HUES6 (cell line): ENCODE data around the gene ZCCHC14.

Experiments used
- H3K27ac ChIP-seq: 2 replicates; pipeline ENCODE4 v1.7.0; 2013; ENCODE audit warnings: low read depth, mild to moderate bottlenecking, low read length, inconsistent platforms
- H3K27me3 ChIP-seq: 2 replicates; pipeline ENCODE4 v1.6.1; 2013; ENCODE audit warnings: low read length; ENCODE audit not compliant: control insufficient read depth, insufficient read depth
- H3K36me3 ChIP-seq: 2 replicates; pipeline ENCODE4 v1.6.1; 2013; ENCODE audit warnings: low read length; ENCODE audit not compliant: control insufficient read depth, insufficient read depth
- H3K4me1 ChIP-seq: 2 replicates; pipeline ENCODE4 v1.6.1; 2013; ENCODE audit warnings: low read length; ENCODE audit not compliant: control insufficient read depth, insufficient read depth
- H3K4me3 ChIP-seq: 2 replicates; pipeline ENCODE4 v1.5.1; 2013; ENCODE audit warnings: low read depth, low read length
- H3K9ac ChIP-seq: one replicate; pipeline ENCODE4 v1.6.1; 2013; ENCODE audit warnings: mild to moderate bottlenecking, low read length
- H3K9me3 ChIP-seq: 2 replicates; pipeline ENCODE4 v1.6.1; 2013; ENCODE audit warnings: low read depth, low read length; ENCODE audit not compliant: control insufficient read depth, insufficient read depth

ZCCHC14 gene

DNA sequence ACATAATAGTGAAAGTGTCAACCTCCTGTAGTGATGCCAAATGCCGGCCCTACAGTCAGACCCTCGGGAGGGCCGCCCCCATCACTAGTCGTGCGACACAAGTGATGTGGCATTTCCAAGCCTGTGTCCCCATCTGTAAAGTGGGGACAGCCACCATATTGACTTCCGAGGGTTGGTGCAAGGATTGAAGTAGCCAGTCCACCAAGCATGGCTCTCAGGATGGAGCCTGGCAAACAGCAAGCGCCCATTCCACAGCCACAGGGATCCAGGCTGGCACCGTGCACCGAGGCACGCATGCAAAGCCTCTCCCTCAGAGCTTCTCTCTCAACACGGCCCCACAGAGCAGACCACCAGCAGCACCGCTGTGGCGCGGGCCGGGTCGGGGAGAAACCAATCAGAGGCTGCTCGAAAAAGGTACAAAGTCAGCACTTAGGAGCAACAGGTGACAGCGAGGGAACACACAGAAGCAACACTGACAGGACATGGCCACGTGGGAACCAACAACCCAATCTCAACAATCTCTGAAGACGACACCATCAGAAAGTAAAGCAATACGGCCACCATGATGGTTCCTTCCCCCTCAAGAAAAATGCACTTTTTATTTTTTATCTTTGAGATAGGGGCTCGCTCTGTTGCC is 20.6 kb downstream of the ZCCHC14 start:
- Histone ChIP-seq H3K27ac (no peak overlapping the region), H3K27me3 (no peaks in the 10 kb centered on the region), H3K4me1 (peaks cover 19% of the 10 kb centered on the region), H3K36me3 (no peaks in the 10 kb centered on the region), H3K9me3 (no peaks in the 10 kb centered on the region), H3K4me3 (no peak overlapping the region), H3K9ac (no peak overlapping the region)

- Histone ChIP-seq H3K9me3 (no peaks in the 10 kb centered on the region), H3K27me3 (no peaks in the 10 kb centered on the region), H3K4me3 (no peak overlapping the region), H3K36me3 (no peaks in the 10 kb centered on the region), H3K9ac (no peak overlapping the region), H3K4me1 (peaks cover 21% of the 10 kb centered on the region), H3K27ac (no peak overlapping the region)
These were observed 21.3 kb downstream of the ZCCHC14 start for GRCh38 chr16:87471278-87472141.

DNA sequence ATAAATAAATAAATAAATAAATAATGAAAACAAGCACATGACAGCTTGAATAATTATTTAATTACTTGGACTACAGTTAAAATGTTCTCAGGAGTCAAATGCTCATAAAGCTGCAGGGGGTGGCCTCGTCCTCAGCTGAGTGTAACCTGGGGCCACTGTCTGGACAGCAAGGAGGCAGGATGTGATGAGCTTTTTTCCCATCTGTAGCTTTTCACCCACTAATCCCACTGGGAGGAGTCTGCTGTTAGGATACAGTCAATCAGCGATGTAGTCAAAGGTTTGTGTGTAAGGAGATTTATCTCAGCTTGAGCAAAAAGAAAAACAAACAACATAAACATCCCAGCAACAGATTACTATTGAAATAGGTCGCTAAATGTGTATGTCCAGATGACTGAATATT is 22.5 kb downstream of the ZCCHC14 start:
- H3K27ac ChIP-seq = no peak overlapping the region

DNA sequence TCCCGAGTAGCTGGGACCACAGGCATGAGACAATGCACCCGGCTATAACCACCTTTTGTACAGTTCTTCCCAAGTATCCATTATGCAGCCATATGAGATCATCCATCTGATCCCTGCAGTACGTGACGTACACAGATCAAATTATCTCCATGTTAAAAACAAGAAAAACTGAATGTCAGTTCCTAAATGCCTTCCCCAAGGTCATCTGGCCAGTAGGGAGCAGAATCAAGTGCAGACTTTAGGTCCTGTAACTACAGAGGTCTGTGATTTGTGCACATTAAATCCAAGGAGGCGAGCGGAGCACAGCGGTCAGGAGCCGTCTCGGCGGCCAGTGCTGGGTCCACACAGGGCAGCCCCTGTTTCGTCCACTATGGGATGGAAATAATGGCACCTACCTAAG is 23.7 kb downstream of the ZCCHC14 start:
- Histone ChIP-seq H3K9ac (no peak overlapping the region), H3K9me3 (no peaks in the 10 kb centered on the region), H3K27me3 (no peaks in the 10 kb centered on the region), H3K4me1 (peaks cover 25% of the 10 kb centered on the region), H3K27ac (no peak overlapping the region), H3K4me3 (no peak overlapping the region), H3K36me3 (no peaks in the 10 kb centered on the region)

More for the DNA sequence above, 22.5 kb downstream of the ZCCHC14 start:
- Histone ChIP-seq H3K27me3 (no peaks in the 10 kb centered on the region), H3K36me3 (no peaks in the 10 kb centered on the region), H3K4me1 (peaks cover 25% of the 10 kb centered on the region), H3K9me3 (no peaks in the 10 kb centered on the region), H3K9ac (no peak overlapping the region), H3K4me3 (no peak overlapping the region)

DNA sequence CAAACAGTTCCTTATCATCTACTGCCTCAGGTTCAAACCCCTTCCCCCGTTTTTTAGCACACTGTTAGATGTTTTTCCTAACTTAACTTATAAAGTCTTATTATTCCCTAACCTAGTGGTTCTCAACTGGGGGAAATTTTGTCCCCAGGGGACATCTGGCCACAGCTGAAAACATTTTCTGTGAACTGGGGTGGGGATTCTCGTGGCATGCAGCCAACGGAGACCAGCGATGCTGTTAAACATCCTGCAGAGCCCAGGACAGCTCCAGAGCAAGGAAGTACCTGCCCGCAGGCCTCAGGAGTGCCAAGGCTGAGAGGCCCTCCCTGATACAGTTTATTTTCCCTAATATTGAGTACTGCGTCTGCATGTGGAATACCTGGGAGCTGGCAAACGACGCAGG is 24.3 kb downstream of the ZCCHC14 start:
- no peak overlapping the region for H3K27ac ChIP-seq
- H3K27me3 ChIP-seq = no peaks in the 10 kb centered on the region
- H3K4me3 ChIP-seq = no peak overlapping the region
- no peak overlapping the region for H3K9ac ChIP-seq
- H3K36me3 ChIP-seq = no peaks in the 10 kb centered on the region
- peaks cover 25% of the 10 kb centered on the region for H3K4me1 ChIP-seq
- H3K9me3 ChIP-seq = no peaks in the 10 kb centered on the region

- H3K27me3 ChIP-seq = no peaks in the 10 kb centered on the region
- H3K9me3 ChIP-seq = no peaks in the 10 kb centered on the region
- no peak overlapping the region for H3K27ac ChIP-seq
- no peak overlapping the region for H3K9ac ChIP-seq
- no peak overlapping the region for H3K4me3 ChIP-seq
- H3K36me3 ChIP-seq = no peaks in the 10 kb centered on the region
- H3K4me1 ChIP-seq = peaks cover 22% of the 10 kb centered on the region
These were observed 25.8 kb downstream of the ZCCHC14 start for GRCh38 chr16:87466975-87467501.

DNA sequence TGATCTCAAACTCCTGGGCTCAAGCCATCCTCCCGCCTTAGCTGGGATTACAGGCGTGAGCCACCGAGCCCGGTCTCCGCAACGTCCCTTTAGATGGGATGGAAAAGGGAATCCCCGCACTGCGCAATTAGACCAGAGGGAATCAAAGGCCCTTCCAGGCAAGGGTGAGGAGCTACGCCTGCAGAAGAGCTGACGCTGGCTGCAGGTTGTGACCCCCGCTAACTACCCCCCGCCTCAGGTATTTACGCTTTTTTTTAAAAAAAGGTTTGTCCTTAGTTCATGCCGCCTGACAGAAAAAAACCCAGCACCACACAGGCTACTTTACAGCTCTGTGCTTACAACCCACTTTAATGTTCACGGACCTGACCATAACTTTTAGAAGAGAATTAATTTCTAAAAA is 26.9 kb downstream of the ZCCHC14 start:
- Histone ChIP-seq H3K4me1 (peaks cover 10% of the 10 kb centered on the region; the same call in 1 of the 2 replicates), H3K27ac (no peak overlapping the region), H3K9ac (no peak overlapping the region), H3K36me3 (no peaks in the 10 kb centered on the region), H3K9me3 (no peaks in the 10 kb centered on the region), H3K4me3 (no peak overlapping the region), H3K27me3 (no peaks in the 10 kb centered on the region)

GRCh38 chr16:87465306-87465705 is 27.5 kb downstream of the ZCCHC14 start:
- H3K9ac ChIP-seq = no peak overlapping the region
- H3K27ac ChIP-seq = no peak overlapping the region
- H3K36me3 ChIP-seq = no peaks in the 10 kb centered on the region
- H3K4me1 ChIP-seq = peaks cover 6% of the 10 kb centered on the region; the same call in 1 of the 2 replicates
- H3K4me3 ChIP-seq = no peak overlapping the region
- no peaks in the 10 kb centered on the region for H3K9me3 ChIP-seq
- H3K27me3 ChIP-seq = no peaks in the 10 kb centered on the region

DNA sequence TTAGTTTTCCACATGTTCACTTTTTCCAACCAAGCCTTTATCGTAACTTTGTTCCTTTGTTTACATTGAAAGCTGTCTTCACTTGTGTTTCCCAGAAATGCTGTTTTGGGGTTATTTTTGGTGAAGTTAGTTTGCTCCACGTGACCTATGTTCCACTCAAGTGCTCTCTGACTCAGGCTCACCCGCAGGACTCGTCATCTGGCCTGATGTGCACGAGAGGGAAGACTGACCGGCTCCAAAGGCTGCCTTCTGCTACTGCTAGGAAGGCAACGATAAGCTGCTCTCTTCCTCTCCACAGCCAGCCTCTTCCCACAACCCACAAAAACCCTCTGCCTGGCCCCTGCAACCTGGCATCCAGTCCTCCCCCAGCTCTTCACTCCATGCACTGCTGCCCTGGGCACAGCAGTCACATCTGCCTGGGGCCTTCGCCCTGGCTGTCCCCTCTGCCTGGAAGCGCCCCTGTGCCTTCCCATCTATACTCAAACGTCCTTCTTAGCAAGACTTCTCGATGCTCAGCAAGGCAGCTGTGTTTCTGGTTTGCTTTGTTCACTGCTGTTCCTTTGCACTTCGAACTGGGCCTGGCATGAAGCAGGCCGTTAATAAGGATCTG is 28.0 kb downstream of the ZCCHC14 start:
- H3K9me3 ChIP-seq = no peaks in the 10 kb centered on the region
- H3K27me3 ChIP-seq = no peaks in the 10 kb centered on the region
- peaks cover 6% of the 10 kb centered on the region; the same call in 1 of the 2 replicates for H3K4me1 ChIP-seq
- no peak overlapping the region for H3K4me3 ChIP-seq
- H3K36me3 ChIP-seq = peaks cover 2% of the 10 kb centered on the region; the same call in 1 of the 2 replicates
- H3K9ac ChIP-seq = no peak overlapping the region
- no peak overlapping the region for H3K27ac ChIP-seq

DNA sequence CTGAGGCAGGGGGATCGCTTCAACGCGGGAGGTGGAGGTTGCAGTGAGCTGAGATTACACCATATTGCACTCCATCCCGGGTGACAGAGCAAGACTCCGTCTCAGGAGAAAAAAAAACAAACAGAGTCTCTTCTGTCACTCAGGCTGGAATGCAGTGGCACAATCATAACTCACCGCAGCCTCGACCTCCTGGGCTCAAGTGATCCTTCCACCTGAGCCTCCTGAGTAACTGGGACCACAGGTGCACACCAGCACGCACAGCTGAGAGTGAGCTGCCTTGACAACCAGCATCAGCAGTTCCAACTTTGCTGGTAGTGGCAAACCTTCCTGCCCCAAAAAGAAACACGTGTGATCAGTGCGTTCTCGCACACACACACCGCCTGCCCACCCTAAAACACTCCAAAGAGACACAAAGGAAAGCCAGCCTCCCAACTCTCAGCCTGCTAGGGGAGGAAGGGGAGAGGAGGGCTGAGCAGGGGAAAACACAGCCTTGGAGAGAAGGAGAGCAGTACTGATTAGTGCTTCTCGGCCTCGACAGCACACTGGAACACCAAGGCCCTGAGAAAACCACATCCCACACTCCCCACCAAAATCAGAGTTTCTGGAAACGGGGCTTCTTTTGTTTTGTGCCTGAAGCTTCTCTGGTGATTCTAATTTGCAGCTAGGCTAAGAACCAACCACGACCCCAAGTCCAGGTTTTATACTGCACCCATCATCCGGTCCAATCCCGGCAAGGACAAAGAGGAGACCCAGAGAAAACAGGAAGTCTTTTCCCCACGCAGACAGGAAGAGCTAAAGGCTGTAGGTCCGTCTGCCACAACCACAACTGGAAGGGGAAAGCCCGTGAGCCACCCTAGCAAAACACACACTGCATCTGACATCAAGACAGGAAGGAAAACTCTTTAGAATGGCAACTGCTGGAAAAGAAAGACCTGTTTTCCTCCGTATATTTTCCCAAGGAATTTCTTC is 28.8 kb downstream of the ZCCHC14 start:
- Histone ChIP-seq H3K9ac (no peak overlapping the region), H3K27me3 (no peaks in the 10 kb centered on the region), H3K4me1 (peaks cover 6% of the 10 kb centered on the region; the same call in 1 of the 2 replicates), H3K4me3 (no peak overlapping the region), H3K9me3 (no peaks in the 10 kb centered on the region), H3K36me3 (peaks cover 6% of the 10 kb centered on the region), H3K27ac (no peak overlapping the region)
